Natural killer cell (primary cell): ENCODE data around the gene ZNF366. TPM values are rescaled to one million over a fixed set of nuclear protein-coding genes. Genes with fewer than 3 reads are reported as not detected.

Experiments
- ATAC-seq, 3 donors: fragments of 150-1000 bp in 2 of 3; fragments of 200-7000 bp in 1 of 3; cut with Tn5 transposase; 1 replicate in 1 of 3; 2 replicates in 2 of 3; pipeline ENCODE4 v1.10.0; 2021; ENCODE audit warnings: mild to moderate bottlenecking in 2 of 3, moderate library complexity in 2 of 3
- DNase-seq, 2 donors: peaks; one replicate each; pipeline versions ENCODE4 v3.0.0 to v3.0.0-alpha.2; 2013 to 2021; ENCODE audit warnings: mixed read lengths in 1 of 2
- H3K27ac ChIP-seq: one replicate; pipeline ENCODE4 v1.5.1; 2013; ENCODE audit warnings: mild to moderate bottlenecking, low read length
- H3K27me3 ChIP-seq: one replicate; pipeline ENCODE4 v1.6.1; 2013; ENCODE audit warnings: low read length; ENCODE audit not compliant: control insufficient read depth, insufficient read depth
- H3K36me3 ChIP-seq: one replicate; pipeline ENCODE4 v1.6.1; 2013; ENCODE audit warnings: low read length; ENCODE audit not compliant: control insufficient read depth, insufficient read depth
- H3K4me1 ChIP-seq: one replicate; pipeline ENCODE4 v1.6.1; 2013; ENCODE audit warnings: low read length; ENCODE audit not compliant: control insufficient read depth, insufficient read depth
- H3K4me3 ChIP-seq: one replicate; pipeline ENCODE4 v1.5.1; 2013; ENCODE audit warnings: low read length
- H3K9me3 ChIP-seq: one replicate; pipeline ENCODE4 v1.6.1; 2013; ENCODE audit warnings: low read length; ENCODE audit not compliant: control insufficient read depth, insufficient read depth
- H3K27ac Mint-ChIP-seq, 2 donors: one replicate each; pipeline ENCODE4 v1.8.0; 2022; ENCODE audit warnings: mild to moderate bottlenecking in 2 of 2, mixed read lengths in 2 of 2, moderate library complexity in 1 of 2
- H3K27me3 Mint-ChIP-seq, 2 donors: one replicate each; pipeline ENCODE4 v1.8.0; 2022; ENCODE audit warnings: low read depth in 2 of 2, mixed read lengths in 2 of 2
- H3K36me3 Mint-ChIP-seq: one replicate; pipeline ENCODE4 v1.8.0; 2022; ENCODE audit warnings: mixed read lengths
- H3K4me1 Mint-ChIP-seq, 2 donors: one replicate each; pipeline ENCODE4 v1.8.0; 2022; ENCODE audit warnings: mixed read lengths in 2 of 2
- H3K4me3 Mint-ChIP-seq: one replicate; pipeline ENCODE4 v1.8.0; 2022; ENCODE audit warnings: mild to moderate bottlenecking, moderate library complexity, mixed read lengths
- H3K9me3 Mint-ChIP-seq, 2 donors: one replicate each; pipeline ENCODE4 v1.8.0; 2022; ENCODE audit warnings: mixed read lengths in 2 of 2
- WGBS: methylation state at CpG from one replicate; pipeline ENCODE4 v1.1.7; 2013; ENCODE audit warnings: missing lambda C conversion rate; ENCODE audit not compliant: insufficient coverage; 5-methylcytosine and 5-hydroxymethylcytosine counted together
- intact Hi-C: fragments of 100-400 bp; cut with micrococcal nuclease; formaldehyde crosslinking; loops from one replicate; pipeline ENCODE4 v1.14.2; 2022
- total RNA-seq, 4 donors: library from RNA; stranded (reverse); fragments of 120-200 nt in 1 of 4; gene quantifications; one replicate each; pipeline versions ENCODE4 v1.2.3 to v1.2.4, GENCODE V29; 2013 to 2022
- TF ChIP-seq, protein P1 (sequence below): fragments of 200-600 bp; IDR thresholded peaks from one replicate; pipeline ENCODE4 v1.8.0; 2022; ENCODE audit warnings: antibody characterized with exemption

Gene ZNF366
- total RNA-seq, 3 donors from 2014 or later (not counting 1 experiment from before 2014, with no cell fraction given): 0.54 TPM; not detected in 2

DNA sequence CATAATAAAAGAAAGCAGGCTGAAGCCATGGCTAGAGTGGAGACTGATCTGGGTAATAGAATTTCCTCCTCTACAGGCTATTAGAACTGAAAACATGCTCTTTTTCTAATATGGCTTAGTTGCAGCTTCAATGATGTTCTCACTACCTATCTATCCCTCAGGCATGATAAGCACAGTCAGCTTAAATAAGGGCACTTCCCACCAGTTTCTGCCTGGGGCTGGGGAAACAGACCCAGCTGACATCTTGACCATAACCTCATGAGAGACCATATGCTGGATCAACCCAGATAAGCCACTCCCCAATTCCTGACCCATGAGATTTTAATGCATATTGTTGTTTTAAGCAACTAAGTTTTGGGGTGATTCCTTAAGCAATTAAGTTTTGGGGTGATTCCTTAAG, 81.2 kb downstream of the ZNF366 start:
- no peaks in the 10 kb centered on the region for H3K4me1 Mint-ChIP-seq
- TF ChIP-seq, protein P1, sequence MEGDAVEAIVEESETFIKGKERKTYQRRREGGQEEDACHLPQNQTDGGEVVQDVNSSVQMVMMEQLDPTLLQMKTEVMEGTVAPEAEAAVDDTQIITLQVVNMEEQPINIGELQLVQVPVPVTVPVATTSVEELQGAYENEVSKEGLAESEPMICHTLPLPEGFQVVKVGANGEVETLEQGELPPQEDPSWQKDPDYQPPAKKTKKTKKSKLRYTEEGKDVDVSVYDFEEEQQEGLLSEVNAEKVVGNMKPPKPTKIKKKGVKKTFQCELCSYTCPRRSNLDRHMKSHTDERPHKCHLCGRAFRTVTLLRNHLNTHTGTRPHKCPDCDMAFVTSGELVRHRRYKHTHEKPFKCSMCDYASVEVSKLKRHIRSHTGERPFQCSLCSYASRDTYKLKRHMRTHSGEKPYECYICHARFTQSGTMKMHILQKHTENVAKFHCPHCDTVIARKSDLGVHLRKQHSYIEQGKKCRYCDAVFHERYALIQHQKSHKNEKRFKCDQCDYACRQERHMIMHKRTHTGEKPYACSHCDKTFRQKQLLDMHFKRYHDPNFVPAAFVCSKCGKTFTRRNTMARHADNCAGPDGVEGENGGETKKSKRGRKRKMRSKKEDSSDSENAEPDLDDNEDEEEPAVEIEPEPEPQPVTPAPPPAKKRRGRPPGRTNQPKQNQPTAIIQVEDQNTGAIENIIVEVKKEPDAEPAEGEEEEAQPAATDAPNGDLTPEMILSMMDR: no peak
- Histone ChIP-seq H3K4me3 (no peak overlapping the region), H3K27me3 (no peaks in the 10 kb centered on the region), H3K9me3 (no peaks in the 10 kb centered on the region), H3K27ac (no peak overlapping the region), H3K36me3 (no peaks in the 10 kb centered on the region), H3K4me1 (no peaks in the 10 kb centered on the region)
- ATAC-seq (no peak), DNase-seq (no peak)
- no peaks in the 10 kb centered on the region for H3K36me3 Mint-ChIP-seq
- no peaks in the 10 kb centered on the region for H3K9me3 Mint-ChIP-seq
- no peak overlapping the region for H3K4me3 Mint-ChIP-seq
- intact Hi-C loops: no loop called here
- peaks cover 9 to 24% of the 10 kb centered on the region in 2 donors for H3K27me3 Mint-ChIP-seq
- H3K27ac Mint-ChIP-seq: no peak overlapping the region

DNA sequence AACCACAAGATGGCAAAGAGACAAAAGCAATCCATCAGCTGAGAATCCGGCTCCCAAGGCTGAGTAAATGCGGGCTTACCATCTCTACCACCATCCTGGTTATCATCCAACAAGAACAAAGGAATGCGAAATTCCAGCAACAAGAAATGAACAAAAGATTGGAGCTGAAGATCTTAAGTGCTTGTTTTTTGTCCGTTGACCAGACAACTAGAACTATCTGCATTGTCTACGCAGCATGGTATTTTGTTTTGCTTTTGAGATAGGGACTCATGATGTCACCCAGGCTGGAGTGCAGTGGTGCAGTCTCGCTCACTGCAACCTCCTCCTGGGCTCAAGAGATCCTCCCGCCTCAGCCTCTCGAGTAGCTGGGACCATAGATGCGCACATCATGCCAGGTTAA, 88.9 kb downstream of the ZNF366 start:
- TF ChIP-seq, protein P1: no peak
- ATAC-seq (no peak), DNase-seq (no peak)
- Mint-ChIP-seq H3K4me1 (no peaks in the 10 kb centered on the region), H3K27me3 (peaks cover 0 to 7% of the 10 kb centered on the region in 2 donors), H3K27ac (no peak overlapping the region), H3K36me3 (no peaks in the 10 kb centered on the region), H3K9me3 (no peaks in the 10 kb centered on the region), H3K4me3 (no peak overlapping the region)
- Histone ChIP-seq H3K4me1 (no peaks in the 10 kb centered on the region), H3K9me3 (no peaks in the 10 kb centered on the region), H3K4me3 (no peak overlapping the region), H3K27me3 (no peaks in the 10 kb centered on the region), H3K27ac (no peak overlapping the region), H3K36me3 (no peaks in the 10 kb centered on the region)
- intact Hi-C loops: no loop called here
- 82% methylated on average over 9 of the region's 9 CpGs for WGBS

DNA sequence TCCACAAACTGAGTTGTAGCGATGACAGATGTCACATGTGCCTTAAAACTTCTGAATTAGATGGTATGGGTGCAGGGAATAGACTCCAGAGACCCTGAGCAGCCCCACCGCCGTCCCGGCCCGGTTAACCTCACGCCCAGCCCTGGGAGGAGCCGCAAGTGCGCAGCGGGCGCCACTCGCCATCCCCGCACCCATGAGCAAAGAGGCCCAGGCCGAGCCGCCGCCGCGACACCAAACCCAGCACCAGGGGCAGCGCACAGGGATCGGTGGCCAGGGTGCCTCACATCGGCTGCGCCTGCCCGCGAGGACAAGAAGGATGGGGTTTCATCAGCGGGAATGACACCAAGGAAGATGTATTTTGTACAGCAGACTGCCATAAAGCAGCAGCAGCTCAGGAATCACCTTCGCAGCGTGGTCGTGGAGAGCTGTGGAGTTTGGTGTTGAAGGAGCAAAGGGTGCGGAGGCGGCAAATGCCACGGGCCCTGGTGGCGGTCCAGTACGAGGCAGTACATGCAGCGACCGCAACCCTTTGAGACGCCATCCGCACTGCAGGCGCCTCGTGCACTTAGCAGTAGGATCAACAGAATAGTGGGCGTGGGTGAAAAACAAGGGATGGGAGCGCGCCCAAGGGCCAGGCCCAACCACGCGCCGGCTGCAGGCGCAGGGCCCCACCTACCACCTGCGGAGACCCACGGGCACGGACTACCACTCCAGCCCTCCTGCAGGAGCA, 89.7 kb downstream of the ZNF366 start:
- H3K4me1 ChIP-seq: no peaks in the 10 kb centered on the region
- no peak for DNase-seq
- Mint-ChIP-seq H3K36me3 (no peaks in the 10 kb centered on the region), H3K27me3 (no peaks in the 10 kb centered on the region), H3K27ac (no peak overlapping the region), H3K4me3 (no peak overlapping the region), H3K9me3 (no peaks in the 10 kb centered on the region), H3K4me1 (no peaks in the 10 kb centered on the region)
- no peak for ATAC-seq
- 96% methylated on average over 48 of the region's 48 CpGs for WGBS
- intact Hi-C loops: no loop called here
- H3K36me3 ChIP-seq: no peaks in the 10 kb centered on the region
- no peaks in the 10 kb centered on the region for H3K27me3 ChIP-seq
- H3K9me3 ChIP-seq: no peaks in the 10 kb centered on the region
- TF ChIP-seq, protein P1: no peak
- no peak overlapping the region for H3K27ac ChIP-seq
- no peak overlapping the region for H3K4me3 ChIP-seq
